Smooth muscle cell (in vitro differentiated cells): ENCODE results near the gene GSC. TPM values are rescaled to one million over a fixed set of nuclear protein-coding genes. Genes with fewer than 3 reads are reported as not detected.
A peak's percentile ranks its signal among the peaks of the same experiment; 100 is the strongest.

ENCODE experiments used
- DNase-seq: peaks from one replicate; lab custom pipeline; 2025; ENCODE audit not compliant: unreplicated experiment; lab: John Stamatoyannopoulos, UW
- H2AFZ ChIP-seq: fragments of 200-600 bp; sonication (generic); 2 replicates; pipeline ENCODE4 v1.6.0; 2016; ENCODE audit warnings: antibody characterized with exemption, low read depth, mild to moderate bottlenecking
- H3F3A ChIP-seq: fragments of 200-600 bp; sonication (generic); 2 replicates; pipeline ENCODE4 v1.6.0; 2017; ENCODE audit warnings: antibody characterized with exemption, low read depth
- H3K27ac ChIP-seq: fragments of 200-600 bp; sonication (generic); 2 replicates; pipeline ENCODE4 v1.5.1; 2016; ENCODE audit warnings: low read depth, mild to moderate bottlenecking
- H3K27me3 ChIP-seq: fragments of 200-600 bp; sonication (generic); 2 replicates; pipeline ENCODE4 v1.6.1; 2016; ENCODE audit warnings: low read depth, mild to moderate bottlenecking
- H3K36me3 ChIP-seq: fragments of 200-600 bp; sonication (generic); 2 replicates; pipeline ENCODE4 v1.5.1; 2016; ENCODE audit warnings: low read depth
- H3K4me1 ChIP-seq: fragments of 200-600 bp; sonication (generic); 2 replicates; pipeline ENCODE4 v1.5.1; 2016; ENCODE audit warnings: low read depth
- H3K4me2 ChIP-seq: fragments of 200-600 bp; sonication (generic); 2 replicates; pipeline ENCODE4 v1.6.0; 2016; ENCODE audit warnings: mild to moderate bottlenecking
- H3K4me3 ChIP-seq: fragments of 200-600 bp; sonication (generic); 2 replicates; pipeline ENCODE4 v1.5.1; 2016; ENCODE audit warnings: mild to moderate bottlenecking
- H3K79me2 ChIP-seq: fragments of 200-600 bp; sonication (generic); 2 replicates; pipeline ENCODE4 v1.6.0; 2016; ENCODE audit warnings: low read depth, mild to moderate bottlenecking
- H3K9ac ChIP-seq: fragments of 200-600 bp; sonication (generic); 2 replicates; pipeline ENCODE4 v1.6.0; 2016; ENCODE audit warnings: low read depth
- H3K9me3 ChIP-seq: fragments of 200-600 bp; sonication (generic); replicated peaks from 2 replicates; pipeline ENCODE4 v1.5.1; 2016; ENCODE audit warnings: low read depth
- H4K20me1 ChIP-seq: fragments of 200-600 bp; sonication (generic); 2 replicates; pipeline ENCODE4 v1.6.0; 2016; ENCODE audit warnings: low read depth
- CTCF ChIP-seq: fragments of 200-600 bp; sonication (generic); IDR thresholded peaks from 2 replicates; pipeline ENCODE4 v1.5.1; 2017; ENCODE audit warnings: borderline replicate concordance, mild to moderate bottlenecking, antibody characterized with exemption; ENCODE audit not compliant: insufficient read depth, poor library complexity, severe bottlenecking
- WGBS: methylation state at CpG from one replicate; pipeline ENCODE4 v1.1.7; 2016; ENCODE audit warnings: low lambda C conversion rate; 5-methylcytosine and 5-hydroxymethylcytosine counted together
- polyA plus RNA-seq: library from polyadenylated mRNA; unstranded; fragments of >200 nt; fragmentation: Nextera tagmentation; extraction: Ambion mirVana; gene quantifications from 2 replicates; pipeline ENCODE4 v1.2.1, GENCODE V29; 2016
- total RNA-seq: library from RNA; depleted of rRNA; stranded (reverse); fragments of >200 nt; gene quantifications from 2 replicates; pipeline ENCODE4 v1.2.3, GENCODE V29; 2014

Gene GSC
- total and polyA plus RNA-seq, 2 experiments from 2014 or later, result not detected

DNA sequence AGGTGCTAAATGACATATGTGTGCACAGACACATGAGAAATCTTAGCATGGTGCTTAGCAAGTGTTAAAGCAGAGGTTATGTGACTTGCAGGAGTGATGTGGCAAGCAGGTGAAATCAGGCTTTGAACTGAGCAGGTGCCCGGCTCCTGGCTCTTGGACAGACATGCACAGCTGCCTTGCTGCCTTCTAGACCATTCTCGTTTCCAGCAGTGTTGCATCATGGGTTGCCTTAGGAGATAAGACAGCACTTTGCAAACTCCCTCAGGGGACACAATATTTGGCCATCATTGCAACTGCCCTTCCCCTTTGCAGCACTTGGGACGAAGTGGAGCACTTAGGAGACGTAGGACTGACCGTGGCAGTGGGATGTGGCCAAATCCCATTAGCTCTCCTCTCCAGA, 17.2 kb upstream of the GSC start:
- Histone ChIP-seq H3K9ac (no peak overlapping the region), H3K4me2 (no peak overlapping the region), H3K27ac (no peak overlapping the region), H3K79me2 (no peaks in the 10 kb centered on the region), H3F3A (no peaks in the 10 kb centered on the region), H4K20me1 (no peaks in the 10 kb centered on the region), H3K4me3 (no peak overlapping the region), H3K4me1 (no peaks in the 10 kb centered on the region), H2AFZ (no peak overlapping the region), H3K27me3 (peaks cover 36% of the 10 kb centered on the region), H3K9me3 (no peaks in the 10 kb centered on the region), H3K36me3 (no peaks in the 10 kb centered on the region)
- no peak for TF ChIP-seq CTCF
- WGBS, result 58% methylated on average over 5 of the region's 5 CpGs
- DNase-seq, result no peak

DNA sequence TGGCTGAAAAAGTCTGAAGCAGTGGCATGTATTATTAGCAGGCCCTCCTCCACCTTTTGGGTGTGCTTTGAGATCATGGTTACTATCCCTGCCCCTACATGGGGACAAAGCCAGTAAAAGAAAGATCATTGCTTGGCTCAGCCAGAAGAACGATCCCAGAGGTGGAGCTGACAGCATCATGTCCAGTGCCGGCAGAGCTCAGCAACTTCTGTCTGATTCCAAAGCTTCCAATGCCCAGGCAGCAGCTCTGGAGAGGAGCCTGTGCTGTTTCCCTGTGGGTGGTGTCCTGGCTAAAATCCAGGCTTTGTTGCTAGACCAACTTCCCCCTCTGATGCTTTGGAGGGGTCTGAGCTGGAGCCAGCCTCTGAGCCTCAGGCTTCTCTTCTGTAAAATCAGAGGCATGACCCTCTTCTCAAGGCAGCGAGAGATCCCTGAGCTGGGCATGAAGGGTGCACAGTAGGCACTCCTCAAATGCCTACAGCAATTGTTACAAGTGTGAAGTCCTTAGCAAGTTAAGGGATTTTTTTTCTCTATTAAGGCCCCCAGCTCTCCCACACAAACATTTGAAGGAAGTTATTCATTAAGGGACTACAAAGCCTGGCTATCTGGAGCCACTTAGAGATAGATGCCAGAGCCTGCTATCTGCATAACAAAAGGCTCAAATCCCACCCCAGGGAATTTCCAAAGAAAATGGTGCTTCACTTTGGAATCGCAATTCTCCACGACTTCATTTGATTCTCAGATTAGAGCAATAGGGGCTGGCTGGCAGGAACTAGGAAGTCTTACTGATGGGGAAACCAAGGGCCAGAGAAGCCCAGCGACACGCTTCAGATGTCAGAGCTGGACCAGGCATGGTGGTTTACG, 10.9 kb upstream of the GSC start:
- Histone ChIP-seq H4K20me1 (no peaks in the 10 kb centered on the region), H3K9ac (no peak overlapping the region), H3F3A (no peaks in the 10 kb centered on the region), H3K9me3 (no peaks in the 10 kb centered on the region), H3K79me2 (no peaks in the 10 kb centered on the region), H3K27ac (no peak overlapping the region), H3K4me3 (no peak overlapping the region), H3K36me3 (no peaks in the 10 kb centered on the region), H3K4me2 (no peak overlapping the region), H2AFZ (no peak overlapping the region), H3K27me3 (peaks cover 60% of the 10 kb centered on the region), H3K4me1 (peaks cover 9% of the 10 kb centered on the region)
- 37% methylated on average over 8 of the region's 8 CpGs for WGBS
- no peak for DNase-seq
- no peak for TF ChIP-seq CTCF

DNA sequence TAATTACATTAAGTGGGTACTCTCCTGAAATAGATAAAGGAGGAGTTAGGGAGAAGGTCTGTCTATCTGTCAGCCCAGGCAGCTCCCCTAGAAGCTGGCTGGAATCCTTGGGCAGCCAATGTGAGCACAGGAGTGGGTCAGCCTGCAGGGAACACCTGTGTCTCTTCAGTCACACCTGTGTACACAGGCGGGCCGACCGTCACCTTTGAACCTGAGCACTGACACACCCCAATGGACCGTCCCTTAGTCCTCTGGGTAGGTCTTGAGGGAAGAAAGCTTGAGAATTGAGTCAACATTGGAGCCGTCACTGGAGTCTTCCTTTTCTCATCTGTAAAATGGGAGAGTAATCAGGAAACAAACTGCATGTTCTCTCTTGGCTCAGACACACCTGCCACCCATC, 9.8 kb upstream of the GSC start:
- Histone ChIP-seq H3K27ac (no peak overlapping the region), H3K27me3 (peaks cover 63% of the 10 kb centered on the region), H3F3A (no peaks in the 10 kb centered on the region), H3K4me1 (peaks cover 17% of the 10 kb centered on the region), H3K79me2 (no peaks in the 10 kb centered on the region), H3K4me2 (no peak overlapping the region), H4K20me1 (no peaks in the 10 kb centered on the region), H2AFZ (no peak overlapping the region), H3K9ac (no peak overlapping the region), H3K9me3 (no peaks in the 10 kb centered on the region), H3K4me3 (no peak overlapping the region), H3K36me3 (no peaks in the 10 kb centered on the region)
- 96% methylated on average over 5 of the region's 5 CpGs for WGBS
- no peak for TF ChIP-seq CTCF
- DNase-seq, result no peak

- Histone ChIP-seq H3K79me2 (no peaks in the 10 kb centered on the region), H4K20me1 (no peaks in the 10 kb centered on the region), H3K4me1 (peaks cover 53% of the 10 kb centered on the region), H3K9ac (no peak overlapping the region), H3K27ac (no peak overlapping the region), H3K4me3 (no peak overlapping the region), H2AFZ (no peak overlapping the region), H3K9me3 (no peaks in the 10 kb centered on the region), H3K4me2 (peak overlapping the region; percentile 80), H3F3A (no peaks in the 10 kb centered on the region), H3K36me3 (no peaks in the 10 kb centered on the region), H3K27me3 (peaks cover 95% of the 10 kb centered on the region)
- no peak for DNase-seq
- no peak for TF ChIP-seq CTCF
- 10% methylated on average over 2 of the region's 2 CpGs for WGBS
These were observed 5.9 kb upstream of the GSC start for GRCh38 chr14:94775871-94776210.
